DOHH2 (cell line): ENCODE results near the gene NIM1K.
"Not testable (repeated sequence)": the region's sequence is repeated elsewhere in the genome, so short reads cannot be mapped to it uniquely, and the experiment has no call there.

ENCODE experiments used
- H3F3A ChIP-seq: fragments of 200-600 bp; sonication (generic), shearing (Covaris generic); 2 replicates; pipeline ENCODE4 v1.6.0; 2016; ENCODE audit warnings: antibody characterized with exemption, mild to moderate bottlenecking; ENCODE audit not compliant: control insufficient read depth, insufficient read depth
- H3K27ac ChIP-seq: fragments of 200-600 bp; sonication (generic); 2 replicates; pipeline ENCODE4 v1.5.1; 2014; ENCODE audit warnings: low read depth, mild to moderate bottlenecking, low read length, moderate library complexity
- H3K27me3 ChIP-seq: fragments of 200-600 bp; sonication (generic); 2 replicates; pipeline ENCODE4 v1.6.1; 2014; ENCODE audit warnings: mild to moderate bottlenecking, low read length, mixed read lengths; ENCODE audit not compliant: control insufficient read depth
- H3K36me3 ChIP-seq: fragments of 200-600 bp; sonication (generic); 2 replicates; pipeline ENCODE4 v1.6.1; 2014; ENCODE audit warnings: mild to moderate bottlenecking, low read length, moderate library complexity, mixed read lengths; ENCODE audit not compliant: control insufficient read depth
- H3K4me1 ChIP-seq: fragments of 200-600 bp; sonication (generic); 2 replicates; pipeline ENCODE4 v1.6.1; 2014; ENCODE audit warnings: mild to moderate bottlenecking, low read length, mixed read lengths; ENCODE audit not compliant: control insufficient read depth
- H3K4me2 ChIP-seq: fragments of 200-600 bp; sonication (generic); 2 replicates; pipeline ENCODE4 v1.6.0; 2014; ENCODE audit warnings: mild to moderate bottlenecking, low read length, moderate library complexity
- H3K4me3 ChIP-seq: fragments of 200-600 bp; sonication (generic); 2 replicates; pipeline ENCODE4 v1.5.1; 2014; ENCODE audit warnings: mild to moderate bottlenecking, low read length, mixed read lengths
- H3K79me2 ChIP-seq: fragments of 200-600 bp; sonication (generic); 2 replicates; pipeline ENCODE4 v1.6.1; 2014; ENCODE audit warnings: mild to moderate bottlenecking, low read length, mixed read lengths; ENCODE audit not compliant: control insufficient read depth
- H3K9me2 ChIP-seq: fragments of 200-600 bp; sonication (generic); replicated peaks from 2 replicates; pipeline ENCODE4 v1.6.1; 2014; ENCODE audit warnings: mild to moderate bottlenecking, low read length, mixed read lengths; ENCODE audit not compliant: control insufficient read depth
- H3K9me3 ChIP-seq: fragments of 200-600 bp; sonication (generic); 2 replicates; pipeline ENCODE4 v1.6.1; 2014; ENCODE audit warnings: antibody characterized with exemption, low read length, mixed read lengths; ENCODE audit not compliant: control insufficient read depth, insufficient read depth
- H4K20me1 ChIP-seq: fragments of 200-600 bp; sonication (generic); 2 replicates; pipeline ENCODE4 v1.6.0; 2014; ENCODE audit warnings: low read depth, mild to moderate bottlenecking, antibody characterized with exemption, low read length, moderate library complexity; ENCODE audit not compliant: control insufficient read depth, insufficient read depth
- EZH2phosphoT487 ChIP-seq: fragments of 200-600 bp; sonication (generic); IDR thresholded peaks from 2 replicates; pipeline ENCODE4 v1.6.1; 2017; ENCODE audit warnings: borderline replicate concordance, mild to moderate bottlenecking, antibody characterized with exemption, low read length, moderate library complexity, mixed read lengths
- TF ChIP-seq, protein P1 (sequence below): fragments of 200-600 bp; sonication (generic); IDR thresholded peaks from one replicate; pipeline ENCODE4 v1.5.1; 2014; ENCODE audit warnings: antibody characterized with exemption, mild to moderate bottlenecking, low read depth, low read length; ENCODE audit not compliant: poor library complexity, severe bottlenecking

NIM1K gene

DNA sequence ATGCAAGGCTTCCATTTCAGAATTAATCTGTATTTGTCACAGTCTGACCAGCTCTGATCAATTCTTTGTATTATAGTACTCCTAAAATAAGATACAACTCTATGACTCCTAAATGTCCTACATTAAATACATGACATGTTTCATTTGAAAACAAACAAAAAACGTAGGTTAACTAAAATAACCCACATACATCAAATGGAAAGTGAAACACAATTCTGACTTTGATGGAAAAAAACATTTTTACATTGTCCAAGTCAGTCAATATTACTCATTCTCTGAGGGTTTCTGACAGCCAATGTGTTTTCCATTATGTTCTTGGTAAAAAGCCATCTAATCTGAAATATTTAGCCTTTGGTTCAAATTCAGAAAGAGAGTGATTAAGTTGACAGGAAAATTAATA is 112.5 kb downstream of the NIM1K start:
- H3K4me3 ChIP-seq, result no peak overlapping the region
- H3K4me1 ChIP-seq, result peaks cover 36% of the 10 kb centered on the region
- H3K36me3 ChIP-seq, result peaks cover 94% of the 10 kb centered on the region
- peaks cover 100% of the 10 kb centered on the region for H3K79me2 ChIP-seq
- H3K27ac ChIP-seq, result no peak overlapping the region
- TF ChIP-seq, protein P1, sequence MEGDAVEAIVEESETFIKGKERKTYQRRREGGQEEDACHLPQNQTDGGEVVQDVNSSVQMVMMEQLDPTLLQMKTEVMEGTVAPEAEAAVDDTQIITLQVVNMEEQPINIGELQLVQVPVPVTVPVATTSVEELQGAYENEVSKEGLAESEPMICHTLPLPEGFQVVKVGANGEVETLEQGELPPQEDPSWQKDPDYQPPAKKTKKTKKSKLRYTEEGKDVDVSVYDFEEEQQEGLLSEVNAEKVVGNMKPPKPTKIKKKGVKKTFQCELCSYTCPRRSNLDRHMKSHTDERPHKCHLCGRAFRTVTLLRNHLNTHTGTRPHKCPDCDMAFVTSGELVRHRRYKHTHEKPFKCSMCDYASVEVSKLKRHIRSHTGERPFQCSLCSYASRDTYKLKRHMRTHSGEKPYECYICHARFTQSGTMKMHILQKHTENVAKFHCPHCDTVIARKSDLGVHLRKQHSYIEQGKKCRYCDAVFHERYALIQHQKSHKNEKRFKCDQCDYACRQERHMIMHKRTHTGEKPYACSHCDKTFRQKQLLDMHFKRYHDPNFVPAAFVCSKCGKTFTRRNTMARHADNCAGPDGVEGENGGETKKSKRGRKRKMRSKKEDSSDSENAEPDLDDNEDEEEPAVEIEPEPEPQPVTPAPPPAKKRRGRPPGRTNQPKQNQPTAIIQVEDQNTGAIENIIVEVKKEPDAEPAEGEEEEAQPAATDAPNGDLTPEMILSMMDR, result no peak
- no peak for TF ChIP-seq EZH2phosphoT487
- H4K20me1 ChIP-seq, result peaks cover 48% of the 10 kb centered on the region
- H3K9me2 ChIP-seq, result no peaks in the 10 kb centered on the region
- peaks cover 21% of the 10 kb centered on the region; the same call in 1 of the 2 replicates for H3F3A ChIP-seq
- H3K27me3 ChIP-seq, result no peaks in the 10 kb centered on the region
- no peak overlapping the region for H3K4me2 ChIP-seq
- H3K9me3 ChIP-seq, result no peaks in the 10 kb centered on the region

DNA sequence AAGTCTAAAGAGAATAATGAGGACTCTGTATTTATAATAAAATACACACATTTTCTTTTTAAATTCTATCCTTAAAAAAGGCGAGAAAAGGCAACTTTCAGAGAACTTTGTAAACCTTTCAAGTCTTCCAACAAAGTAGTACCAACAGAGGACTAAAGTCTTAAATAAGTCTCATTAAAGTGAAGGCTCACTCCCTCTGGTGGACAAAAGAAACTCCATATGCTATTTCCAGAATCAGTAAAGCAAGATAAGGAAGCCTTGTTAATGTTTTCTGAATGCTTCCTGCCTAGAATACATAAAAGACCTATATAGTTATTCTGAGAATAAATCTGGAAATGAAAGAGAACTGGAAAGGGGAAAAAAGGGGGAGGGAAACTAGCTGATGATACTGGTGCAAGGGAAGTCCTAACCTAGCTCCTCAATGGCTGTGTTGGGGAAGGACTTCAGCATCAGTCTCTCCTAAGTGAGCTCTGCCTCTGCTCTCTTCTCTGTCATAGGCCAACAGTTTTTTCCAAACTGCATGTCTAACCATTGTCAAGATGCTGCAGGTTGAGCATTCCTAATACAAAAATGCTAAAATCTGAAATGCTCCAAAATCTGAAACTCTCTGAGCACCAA is 114.0 kb downstream of the NIM1K start:
- Histone ChIP-seq H3K79me2 (peaks cover 100% of the 10 kb centered on the region), H3K4me3 (0 out of 2 replicates have a peak overlapping the region, but pooled peaks have one; percentile 3), H3K27ac (no peak overlapping the region), H3K9me2 (no peaks in the 10 kb centered on the region), H3K9me3 (no peaks in the 10 kb centered on the region), H3K4me2 (no peak overlapping the region), H4K20me1 (peaks cover 52% of the 10 kb centered on the region), H3K4me1 (peaks cover 52% of the 10 kb centered on the region), H3F3A (peaks cover 26% of the 10 kb centered on the region), H3K27me3 (no peaks in the 10 kb centered on the region), H3K36me3 (peaks cover 94% of the 10 kb centered on the region)
- TF ChIP-seq, protein P1, result peak; percentile 70
- TF ChIP-seq EZH2phosphoT487, result no peak

DNA sequence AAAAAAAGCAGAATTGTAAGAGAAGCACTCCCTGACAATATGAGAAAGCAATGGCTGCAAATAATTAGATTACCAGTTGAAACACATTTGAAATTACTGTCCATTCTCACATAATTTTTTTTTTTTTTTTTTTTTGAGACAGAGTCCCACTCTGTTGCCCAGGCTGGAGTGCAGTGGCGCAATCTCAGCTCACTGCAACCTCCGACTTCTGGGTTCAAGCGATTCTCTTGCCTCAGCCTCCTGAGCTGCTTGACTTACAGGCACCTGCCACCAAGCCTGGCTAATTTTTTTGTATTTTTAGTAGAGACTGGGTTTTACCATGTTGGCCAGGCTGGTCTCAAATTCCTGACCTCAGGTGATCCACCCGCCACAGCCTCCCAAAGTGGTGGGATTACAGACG is 114.9 kb downstream of the NIM1K start:
- peaks cover 100% of the 10 kb centered on the region for H3K79me2 ChIP-seq
- not testable (repeated sequence) for H3K9me3 ChIP-seq, H3K27ac ChIP-seq, H3K27me3 ChIP-seq, H3K4me3 ChIP-seq, H3K9me2 ChIP-seq
- H4K20me1 ChIP-seq, result peaks cover 53% of the 10 kb centered on the region
- H3F3A ChIP-seq, result peaks cover 26% of the 10 kb centered on the region
- peaks cover 94% of the 10 kb centered on the region for H3K36me3 ChIP-seq
- H3K4me2 ChIP-seq, result peak overlapping the region; percentile 95
- H3K4me1 ChIP-seq, result peaks cover 61% of the 10 kb centered on the region

DNA sequence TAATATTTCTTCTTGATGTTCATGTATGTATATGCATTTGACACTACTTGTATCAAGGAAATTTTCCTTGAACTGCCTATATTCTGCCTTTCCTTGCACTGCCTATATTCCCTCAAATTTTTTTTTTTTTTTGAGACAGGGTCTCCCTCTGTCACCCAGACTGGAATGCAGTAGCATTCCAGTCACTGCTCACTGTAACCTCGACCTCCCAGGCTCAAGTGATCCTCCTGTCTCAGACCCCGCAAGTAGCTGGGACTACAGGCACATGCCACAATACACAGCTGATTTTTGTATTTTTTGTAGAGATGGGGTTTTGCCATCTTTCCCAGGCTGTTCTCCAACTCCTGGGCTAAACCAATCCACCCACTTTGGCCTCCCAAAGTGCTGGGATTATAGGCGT is 117.1 kb downstream of the NIM1K start:
- no peak for TF ChIP-seq EZH2phosphoT487
- TF ChIP-seq, protein P1, result no peak
- H3K9me2 ChIP-seq, result no peaks in the 10 kb centered on the region
- peaks cover 56% of the 10 kb centered on the region for H4K20me1 ChIP-seq
- no peaks in the 10 kb centered on the region for H3K27me3 ChIP-seq
- peaks cover 69% of the 10 kb centered on the region for H3K4me1 ChIP-seq
- H3K4me3 ChIP-seq, result peak overlapping the region; percentile 82
- H3K9me3 ChIP-seq, result no peaks in the 10 kb centered on the region
- peaks cover 30% of the 10 kb centered on the region for H3F3A ChIP-seq
- H3K79me2 ChIP-seq, result peaks cover 92% of the 10 kb centered on the region
- H3K27ac ChIP-seq, result peak overlapping the region; percentile 17; the same call in 1 of the 2 replicates
- peaks cover 85% of the 10 kb centered on the region for H3K36me3 ChIP-seq
- peak overlapping the region; percentile 95 for H3K4me2 ChIP-seq
